Measurements from ENCODE around the gene CRK.
"Not testable (repeated sequence)": the region's sequence is repeated elsewhere in the genome, so short reads cannot be mapped to it uniquely, and the experiment has no call there.

The CRK gene

GRCh38 chr17:1379930-1380313 is 76.1 kb downstream of the CRK start:
- no peak for DNase-seq

- DNase-seq: no peak
Observed at GRCh38 chr17:1379208-1379929, 76.7 kb downstream of the CRK start.

- not testable (repeated sequence) for DNase-seq
Observed at GRCh38 chr17:1378476-1378860, 77.6 kb downstream of the CRK start.

DNA sequence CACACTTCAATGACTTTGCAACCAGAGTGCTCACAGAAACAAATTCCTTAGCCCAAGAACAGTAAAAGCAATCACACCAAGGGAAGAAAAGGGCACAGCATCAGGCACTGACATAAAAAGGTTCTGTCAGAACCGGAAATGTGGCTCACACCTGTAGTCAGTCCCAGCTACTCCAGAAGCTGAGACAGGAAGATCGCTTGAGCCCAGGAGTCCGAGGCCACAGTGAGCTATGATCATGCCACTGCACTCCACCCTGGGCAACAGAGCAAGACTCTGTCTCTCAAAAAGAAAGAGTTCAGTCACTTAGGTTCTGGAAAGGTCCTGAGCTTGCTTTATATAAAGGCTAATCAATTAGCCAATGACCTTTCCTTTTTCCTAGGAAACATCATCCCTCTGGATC is 78.7 kb downstream of the CRK start:
- DNase-seq: no peak

GRCh38 chr17:1376061-1376460 is 80.0 kb downstream of the CRK start:
- no peak for DNase-seq

GRCh38 chr17:1375615-1376014 is 80.4 kb downstream of the CRK start:
- DNase-seq: no peak

DNA sequence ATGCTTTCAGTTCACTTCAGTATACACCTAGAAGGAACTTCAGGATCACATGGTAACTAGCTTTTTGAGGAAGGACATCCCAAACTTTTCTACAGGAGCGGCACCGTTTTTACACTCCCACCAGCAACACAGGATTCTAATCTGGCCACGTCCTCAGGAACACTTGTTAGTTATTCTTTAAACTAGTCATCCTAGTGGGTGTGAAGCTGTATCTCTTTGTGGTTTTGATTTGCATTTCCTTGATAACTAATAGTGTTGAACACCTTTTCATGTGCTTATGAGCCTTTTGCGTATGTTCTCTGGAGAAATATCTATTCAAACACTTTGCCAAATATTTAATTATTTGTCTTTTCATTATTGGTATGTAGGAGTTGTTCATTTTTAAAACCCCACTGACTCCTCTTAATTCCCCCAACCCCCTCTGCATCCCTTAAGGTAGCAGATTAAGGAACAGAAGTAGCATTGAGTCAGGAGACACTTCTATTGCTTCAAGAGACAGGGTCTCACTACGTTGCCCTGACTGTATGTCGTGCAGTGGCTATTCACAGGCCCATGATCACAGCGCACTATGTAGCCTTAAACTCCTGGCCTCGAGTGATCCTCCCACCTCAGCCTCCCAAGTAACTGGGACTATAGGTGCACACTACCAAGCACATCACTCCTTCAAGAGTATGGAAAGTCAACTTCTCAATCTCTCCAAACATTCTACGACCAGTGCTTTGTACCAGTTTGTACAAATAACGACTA is 81.4 kb downstream of the CRK start:
- no peak for DNase-seq

DNA sequence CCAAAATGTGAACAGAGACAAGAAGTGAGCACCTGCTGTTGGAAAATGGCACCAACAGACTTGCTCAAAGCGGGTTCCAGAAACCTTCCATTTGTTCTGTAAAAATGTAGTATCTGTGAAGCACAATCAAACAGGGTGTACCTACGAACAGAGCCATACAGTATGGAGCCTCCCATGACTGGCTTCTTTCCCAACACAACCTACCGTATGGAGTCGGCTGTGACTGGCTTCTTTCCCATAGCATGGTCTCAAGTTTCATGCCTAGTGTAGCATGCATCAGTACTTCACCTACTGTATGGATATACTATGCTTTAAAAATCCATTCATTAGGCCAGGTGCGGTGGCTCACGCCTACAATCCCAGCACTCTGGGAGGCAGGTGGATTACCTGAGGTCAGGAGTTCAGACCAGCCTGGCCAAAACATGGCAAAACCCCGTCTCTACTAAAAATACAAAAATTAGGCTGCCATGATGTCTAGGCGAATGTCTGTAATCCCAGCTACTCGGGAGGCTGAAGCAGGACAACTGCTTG is 82.3 kb downstream of the CRK start:
- DNase-seq: no peak

GRCh38 chr17:1372618-1373017 is 83.4 kb downstream of the CRK start:
- no peak for DNase-seq

DNA sequence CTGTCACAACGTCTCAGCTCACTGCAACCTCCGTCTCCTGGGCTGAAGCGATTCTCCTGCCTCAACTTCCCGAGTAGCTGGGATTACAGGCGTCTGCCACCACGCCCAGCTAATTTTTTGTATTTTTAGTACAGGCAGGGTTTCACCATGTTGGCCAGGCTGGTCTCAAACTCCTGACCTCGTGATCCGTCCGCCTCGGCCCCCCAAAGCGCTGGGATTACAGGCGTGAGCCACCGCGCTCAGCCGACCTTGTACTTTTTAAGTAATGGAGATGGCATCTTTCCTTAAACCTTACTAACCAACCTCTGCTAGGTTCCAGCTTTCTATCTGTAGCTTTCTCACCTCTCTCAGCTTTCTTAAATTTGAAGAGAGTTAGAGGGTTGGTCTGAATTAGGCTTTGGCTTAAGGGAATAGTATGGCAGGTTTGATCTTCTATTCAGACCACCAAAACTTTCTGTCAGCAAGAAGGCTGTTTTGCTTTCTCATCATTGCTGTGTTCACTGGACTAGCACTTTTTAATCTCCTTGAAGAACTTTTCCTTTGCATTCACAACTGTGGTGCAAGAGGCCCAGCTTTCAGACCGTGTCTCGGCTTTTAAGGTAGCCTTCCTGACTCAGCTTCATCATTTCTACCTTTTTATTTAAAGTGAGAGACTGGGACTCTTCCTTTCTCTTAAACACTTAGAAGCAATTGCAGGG is 84.0 kb downstream of the CRK start:
- DNase-seq: no peak
